HG03039 (cell line): Measurements from ENCODE around the gene ATP5ME.
"Not testable (repeated sequence)": the region's sequence is repeated elsewhere in the genome, so short reads cannot be mapped to it uniquely, and the experiment has no call there.

Experiments used
- ATAC-seq: cut with Tn5 transposase; IDR thresholded peaks from one replicate; pipeline ENCODE4 v1.9.1; 2021; ENCODE audit warnings: mild to moderate bottlenecking, moderate library complexity; ENCODE audit not compliant: unreplicated experiment

The ATP5ME gene

GRCh38 chr4:636628-637159, 37.4 kb downstream of the ATP5ME start:
- ATAC-seq: no peak

- no peak for ATAC-seq
These were observed 38.0 kb downstream of the ATP5ME start for GRCh38 chr4:635851-636627.

DNA sequence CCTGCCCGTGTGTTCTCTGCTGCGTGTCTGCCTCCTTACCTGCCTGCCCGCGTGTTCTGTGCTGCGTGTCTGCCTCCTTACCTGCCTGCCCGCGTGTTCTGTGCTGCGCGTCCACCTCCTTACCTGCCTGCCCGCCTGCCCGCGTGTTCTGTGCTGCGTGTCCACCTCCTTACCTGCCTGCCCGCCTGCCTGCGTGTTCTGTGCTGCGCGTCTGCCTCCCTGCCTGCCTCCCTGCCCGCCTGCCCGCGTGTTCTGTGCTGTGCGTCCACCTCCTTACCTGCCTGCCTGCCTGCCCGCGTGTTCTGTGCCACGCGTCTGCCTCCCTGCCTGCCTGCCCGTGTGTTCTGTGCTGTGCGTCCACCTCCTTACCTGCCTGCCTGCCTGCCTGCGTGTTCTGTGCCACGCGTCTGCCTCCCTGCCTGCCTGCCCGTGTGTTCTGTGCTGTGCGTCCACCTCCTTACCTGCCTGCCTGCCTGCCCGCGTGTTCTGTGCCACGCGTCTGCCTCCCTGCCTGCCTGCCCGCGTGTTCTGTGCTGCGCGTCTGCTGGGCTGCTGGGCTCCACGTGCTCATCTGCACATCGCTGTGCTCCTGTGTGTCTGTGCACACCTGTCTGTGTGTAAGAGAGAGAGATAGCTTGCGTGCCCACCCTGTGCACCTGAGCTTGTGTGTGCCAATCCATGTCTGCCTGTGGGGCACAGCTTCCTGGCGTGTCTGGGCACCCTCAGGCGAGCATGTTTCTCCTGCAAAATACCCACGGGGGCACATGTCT, 38.8 kb downstream of the ATP5ME start:
- ATAC-seq: not testable (repeated sequence)

DNA sequence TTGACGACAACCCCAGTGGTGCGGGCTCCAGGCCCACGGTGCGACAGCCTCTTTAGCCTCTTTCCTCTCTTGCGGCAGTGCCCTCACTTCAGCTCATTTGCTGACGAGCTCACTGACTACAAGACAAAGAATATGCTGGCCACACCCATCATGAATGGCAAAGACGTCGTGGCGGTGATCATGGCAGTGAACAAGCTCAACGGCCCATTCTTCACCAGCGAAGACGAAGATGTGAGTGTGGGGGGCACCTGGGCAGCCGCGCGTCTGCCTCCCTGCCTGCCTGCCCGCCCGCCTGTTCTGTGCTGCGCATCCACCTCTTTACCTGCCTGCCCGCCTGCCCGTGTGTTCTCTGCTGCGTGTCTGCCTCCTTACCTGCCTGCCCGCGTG, 39.5 kb downstream of the ATP5ME start:
- ATAC-seq: no peak

GRCh38 chr4:633976-634598, 40.0 kb downstream of the ATP5ME start:
- no peak for ATAC-seq

DNA sequence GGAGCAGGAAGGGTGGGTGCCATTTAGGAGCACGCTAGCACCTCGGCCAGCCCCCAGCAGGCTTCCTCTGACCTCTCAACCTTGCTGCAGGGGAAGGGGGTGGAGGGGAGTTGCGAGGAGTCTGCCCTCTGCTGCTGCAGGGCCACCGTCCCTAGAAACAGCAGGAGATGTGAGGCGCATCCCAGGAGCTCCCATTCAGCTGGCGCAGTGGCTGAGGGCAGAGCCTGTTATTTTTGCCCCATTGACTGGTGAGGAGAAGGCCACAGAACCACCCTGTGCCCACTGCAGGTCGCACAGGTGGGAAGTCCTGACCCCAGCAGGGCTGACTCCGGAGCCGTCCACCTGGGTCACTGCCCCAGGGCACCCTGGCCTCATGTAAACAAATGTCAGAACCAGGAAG, 40.7 kb downstream of the ATP5ME start:
- no peak for ATAC-seq

DNA sequence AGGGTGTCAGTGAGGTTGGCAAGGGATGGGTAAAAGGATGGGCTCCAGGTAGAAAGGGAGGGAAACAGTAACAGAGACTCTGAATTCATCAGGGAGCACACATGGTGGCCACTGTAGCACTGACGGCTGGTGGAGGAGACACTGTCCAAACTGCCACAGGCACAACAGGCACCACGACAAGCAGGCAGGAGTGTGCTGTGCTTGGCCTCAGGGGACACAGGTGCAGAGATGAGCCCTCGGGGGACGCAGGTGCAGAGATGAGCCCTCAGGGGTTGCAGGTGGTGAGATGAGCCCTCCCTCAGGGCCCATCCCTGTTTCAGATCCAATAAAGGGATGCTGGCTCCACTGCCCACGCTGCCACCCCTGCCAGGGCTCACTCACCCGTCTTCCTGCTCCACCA, 41.1 kb downstream of the ATP5ME start:
- ATAC-seq: no peak

DNA sequence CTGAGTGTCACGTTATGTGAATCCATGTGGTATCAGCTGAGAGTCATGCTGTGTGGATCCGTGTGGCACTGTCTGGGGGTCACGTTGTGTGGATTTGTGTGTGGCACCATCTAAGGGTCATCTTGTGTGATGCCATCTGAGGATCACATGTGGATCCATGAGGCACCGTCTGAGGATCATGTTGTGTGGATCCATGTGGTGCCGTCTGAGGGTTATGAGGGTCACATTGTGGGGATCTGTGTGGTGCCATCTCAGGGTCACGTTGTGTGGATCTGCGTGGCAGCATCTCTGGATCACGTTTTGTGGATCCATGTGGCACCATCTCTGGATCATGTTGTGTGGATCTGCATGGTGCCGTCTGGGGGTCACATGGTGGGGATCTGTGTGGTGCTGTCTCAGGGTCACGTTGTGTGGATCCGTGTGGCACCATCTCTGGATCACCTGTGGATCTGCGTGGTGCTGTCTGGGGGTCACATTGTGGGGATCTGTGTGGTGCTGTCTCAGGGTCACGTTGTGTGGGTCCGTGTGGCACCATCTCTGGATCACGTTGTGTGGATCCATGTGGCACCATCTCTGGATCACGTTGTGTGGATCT, 41.8 kb downstream of the ATP5ME start:
- no peak for ATAC-seq

DNA sequence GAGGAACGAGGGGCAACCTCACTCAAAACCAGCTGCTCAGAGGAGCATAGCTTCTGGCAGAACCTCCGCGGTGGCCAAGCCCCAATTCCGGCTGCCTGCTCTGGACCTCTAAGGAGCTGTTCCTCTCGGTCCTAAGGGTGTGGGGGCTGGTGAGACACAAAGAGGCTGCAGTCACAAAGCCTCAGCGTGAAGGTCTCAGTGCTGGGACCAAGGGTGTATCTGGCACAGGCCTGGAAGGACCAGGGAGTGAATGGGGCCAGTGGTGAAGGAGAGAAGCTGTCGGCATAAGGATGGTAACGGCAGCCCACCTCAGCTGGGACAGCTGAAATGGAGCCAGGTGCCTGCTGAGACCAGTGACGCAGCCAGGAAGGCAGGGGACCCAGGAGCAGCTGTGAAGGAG, 43.4 kb downstream of the ATP5ME start:
- ATAC-seq: no peak

- ATAC-seq: no peak
These were observed 44.0 kb downstream of the ATP5ME start for GRCh38 chr4:629915-630641.

DNA sequence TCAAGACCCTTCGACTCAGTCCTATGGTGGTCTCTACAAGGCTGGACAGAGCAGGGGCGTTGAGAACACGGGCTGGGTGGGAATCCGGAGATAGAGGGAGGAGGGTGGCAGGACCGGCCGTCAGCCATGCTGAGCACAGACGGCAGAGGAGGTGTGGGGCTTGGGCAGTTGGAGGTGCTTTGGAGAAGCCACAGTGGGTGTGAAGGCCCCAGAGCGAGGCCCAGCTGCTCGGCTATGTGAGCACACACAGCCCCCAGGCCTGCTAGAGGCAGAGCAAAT, 44.5 kb downstream of the ATP5ME start:
- no peak for ATAC-seq

GRCh38 chr4:628821-629635, 45.0 kb downstream of the ATP5ME start:
- no peak for ATAC-seq

GRCh38 chr4:628311-628741, 45.8 kb downstream of the ATP5ME start:
- ATAC-seq: no peak

DNA sequence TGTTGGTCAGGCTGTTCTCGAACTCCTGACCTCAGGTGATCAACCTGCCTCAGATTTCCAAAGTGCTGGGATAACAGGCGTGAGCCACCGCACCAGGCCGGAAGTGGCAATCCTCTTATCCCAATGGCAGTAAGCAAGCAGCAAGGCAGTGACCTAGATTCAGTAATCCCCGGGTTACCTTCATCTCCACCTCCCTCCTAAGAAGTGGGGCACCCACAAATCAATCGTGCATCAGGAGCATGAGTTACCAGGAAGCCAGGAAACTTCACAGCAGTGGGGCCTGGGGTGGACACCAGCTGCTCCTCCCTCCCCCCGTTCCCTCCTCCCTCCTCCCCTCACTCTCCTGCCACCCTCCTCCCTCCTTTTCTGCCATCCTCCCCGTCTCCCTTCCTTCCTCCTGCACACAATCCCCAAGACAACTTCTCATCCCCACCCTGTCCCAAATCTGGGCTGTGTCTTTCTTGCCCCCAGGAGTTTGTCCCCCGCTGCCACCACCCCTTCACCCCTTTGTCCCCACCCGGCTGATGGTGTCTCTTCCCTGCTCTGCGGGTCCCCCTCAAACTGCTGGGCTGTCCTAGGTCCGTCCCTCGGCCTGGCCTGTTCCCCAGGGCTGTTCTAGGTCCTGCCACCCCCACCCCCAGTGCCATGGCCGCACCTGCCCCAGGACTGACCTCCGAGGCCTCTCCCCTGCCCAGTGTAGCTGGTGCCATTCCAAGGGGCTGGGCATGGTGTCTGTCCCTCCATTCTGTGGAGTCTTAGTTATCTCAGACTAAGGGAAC, 46.5 kb downstream of the ATP5ME start:
- no peak for ATAC-seq

DNA sequence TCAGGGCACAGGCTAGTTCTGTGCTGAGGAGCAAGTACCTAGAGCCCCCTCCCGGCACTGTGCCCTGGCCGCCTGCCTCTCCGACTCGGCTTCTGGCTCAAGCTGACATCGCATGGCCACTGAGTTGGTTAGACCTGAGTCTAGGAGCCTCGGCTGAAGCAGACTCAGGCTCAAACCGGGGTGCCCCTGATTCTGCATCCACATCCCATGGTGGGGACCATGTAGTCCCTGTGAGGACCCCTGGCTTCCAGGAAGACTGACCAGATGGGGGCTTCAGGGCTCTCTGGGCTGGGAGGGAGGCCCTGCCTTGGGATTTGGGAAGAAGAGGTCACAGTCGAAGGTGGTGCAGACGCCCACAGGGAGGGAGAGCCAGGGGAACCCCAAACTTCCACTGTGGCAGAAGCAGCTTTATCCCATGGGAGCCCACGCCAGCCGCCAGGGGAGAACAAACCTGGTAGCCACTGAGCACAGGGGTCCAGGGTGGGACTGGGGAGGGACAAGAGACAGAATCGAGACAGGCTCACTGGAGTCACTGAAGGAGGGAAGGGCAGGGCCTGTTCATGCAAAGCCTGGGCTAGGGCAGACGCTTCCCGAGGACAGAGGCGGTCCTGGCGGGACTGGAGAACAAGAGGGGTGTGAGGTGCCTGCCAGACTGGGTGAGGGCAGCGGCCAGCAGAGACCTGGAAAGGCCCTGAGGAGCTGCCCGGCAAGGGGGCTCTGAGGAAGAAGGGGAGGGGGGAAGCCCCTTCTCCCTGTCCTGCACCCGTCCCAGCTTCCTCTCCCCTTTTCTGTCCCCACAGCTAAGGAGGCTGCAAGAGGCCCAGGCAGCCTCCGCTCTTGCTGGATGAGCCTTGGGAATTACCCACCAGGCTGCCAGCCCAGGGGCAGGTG, 47.6 kb downstream of the ATP5ME start:
- no peak for ATAC-seq

DNA sequence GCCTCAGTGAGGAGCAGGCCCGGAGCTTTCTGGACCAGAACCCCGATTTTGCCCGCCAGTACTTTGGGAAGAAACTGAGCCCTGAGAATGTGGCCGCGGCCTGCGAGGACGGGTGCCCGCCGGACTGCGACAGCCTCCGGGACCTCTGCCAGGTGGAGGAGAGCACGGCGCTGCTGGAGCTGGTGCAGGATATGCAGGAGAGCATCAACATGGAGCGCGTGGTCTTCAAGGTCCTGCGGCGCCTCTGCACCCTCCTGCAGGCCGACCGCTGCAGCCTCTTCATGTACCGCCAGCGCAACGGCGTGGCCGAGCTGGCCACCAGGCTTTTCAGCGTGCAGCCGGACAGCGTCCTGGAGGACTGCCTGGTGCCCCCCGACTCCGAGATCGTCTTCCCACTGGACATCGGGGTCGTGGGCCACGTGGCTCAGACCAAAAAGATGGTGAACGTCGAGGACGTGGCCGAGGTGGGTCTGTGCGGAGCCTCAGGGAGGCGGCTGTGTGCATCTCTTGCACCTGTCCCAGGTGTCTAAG, 48.4 kb downstream of the ATP5ME start:
- no peak for ATAC-seq

DNA sequence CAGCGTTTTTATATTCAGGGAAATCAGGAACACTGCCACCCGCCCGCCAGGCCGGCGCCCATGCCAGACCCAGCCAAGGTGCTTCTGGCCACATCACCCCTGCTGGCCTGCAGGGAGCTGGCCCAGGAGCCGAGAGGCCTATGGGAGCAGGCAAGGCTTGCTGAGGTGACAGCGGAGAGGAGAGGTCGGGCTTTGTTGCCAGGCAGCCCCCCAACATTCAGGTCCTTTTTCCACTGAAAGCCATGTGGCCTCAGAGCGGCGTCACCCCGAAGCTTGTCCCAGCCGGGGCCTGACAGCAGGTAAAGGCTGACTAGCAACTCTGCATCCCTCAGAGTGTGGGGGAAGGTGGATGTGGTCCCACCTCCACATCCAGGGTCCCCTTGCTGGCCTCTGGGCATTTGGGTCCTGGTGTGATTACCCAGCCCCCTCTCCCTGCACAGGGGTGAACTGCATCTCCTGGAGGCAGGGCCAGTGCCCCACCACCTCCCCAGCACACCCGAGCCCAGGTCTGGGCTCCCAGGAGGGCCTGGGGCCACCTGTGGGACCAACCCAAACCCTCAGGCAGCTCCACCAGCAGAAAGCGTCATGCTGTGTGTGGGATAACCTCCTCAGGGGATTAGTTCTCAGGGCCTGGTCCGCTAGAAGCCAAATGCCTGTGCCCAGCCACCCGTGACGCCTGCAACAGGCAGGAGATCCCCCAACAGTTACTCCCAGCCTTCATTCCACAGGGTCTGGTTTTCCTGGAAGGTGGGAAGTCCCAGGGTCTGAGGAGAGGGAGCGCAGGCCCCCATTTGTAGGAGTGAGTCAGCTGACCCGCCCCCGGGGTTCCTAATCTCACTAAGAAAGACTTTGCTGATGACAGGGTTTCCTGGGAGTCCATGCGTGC, 49.1 kb downstream of the ATP5ME start, which contains the start of gene PDE6B:
TSS of gene PDE6B (plus strand) at position 869 of the 886 bp plus-strand sequence. CDS start 54 bp downstream, outside the sequence.
- no peak for ATAC-seq
